SW480 (cell line): ENCODE results near the gene RNASE3.
"Not testable (repeated sequence)": the region's sequence is repeated elsewhere in the genome, so short reads cannot be mapped to it uniquely, and the experiment has no call there.

Experiments
- DNase-seq: peaks from one replicate; pipeline ENCODE4 v3.0.0-alpha.2; 2016; ENCODE audit warnings: low spot score

RNASE3 gene

DNA sequence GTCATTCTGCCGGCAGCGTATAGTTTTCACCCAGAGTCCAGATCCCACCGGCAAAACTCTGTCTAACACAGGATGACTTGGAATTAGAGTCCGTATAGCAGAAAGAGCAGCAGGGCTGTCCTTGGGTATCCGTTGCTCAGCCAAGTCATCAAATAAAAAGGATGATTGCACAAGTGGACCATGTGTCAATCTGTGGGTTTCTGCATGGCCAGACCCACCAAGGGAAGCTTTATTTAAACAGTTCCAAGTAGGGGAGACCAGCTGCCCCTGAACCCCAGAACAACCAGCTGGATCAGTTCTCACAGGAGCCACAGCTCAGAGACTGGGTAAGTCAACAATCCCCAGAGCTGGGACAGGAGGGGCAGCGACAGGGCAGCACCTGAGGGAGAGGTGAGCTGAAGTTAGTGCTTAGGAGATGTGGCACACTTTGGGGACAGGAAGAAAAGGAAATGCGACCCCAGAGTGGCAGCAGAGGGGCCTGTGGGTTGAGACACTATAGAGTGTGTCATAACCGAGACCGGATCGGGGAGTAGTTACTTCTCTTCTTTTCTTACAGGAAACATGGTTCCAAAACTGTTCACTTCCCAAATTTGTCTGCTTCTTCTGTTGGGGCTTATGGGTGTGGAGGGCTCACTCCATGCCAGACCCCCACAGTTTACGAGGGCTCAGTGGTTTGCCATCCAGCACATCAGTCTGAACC lies at the start of gene RNASE3:
Gene RNASE3 (plus strand): TSS at position 260 of the 700 bp plus-strand sequence. CDS start 302 bp downstream, at position 562.
- DNase-seq, result not testable (repeated sequence)

DNA sequence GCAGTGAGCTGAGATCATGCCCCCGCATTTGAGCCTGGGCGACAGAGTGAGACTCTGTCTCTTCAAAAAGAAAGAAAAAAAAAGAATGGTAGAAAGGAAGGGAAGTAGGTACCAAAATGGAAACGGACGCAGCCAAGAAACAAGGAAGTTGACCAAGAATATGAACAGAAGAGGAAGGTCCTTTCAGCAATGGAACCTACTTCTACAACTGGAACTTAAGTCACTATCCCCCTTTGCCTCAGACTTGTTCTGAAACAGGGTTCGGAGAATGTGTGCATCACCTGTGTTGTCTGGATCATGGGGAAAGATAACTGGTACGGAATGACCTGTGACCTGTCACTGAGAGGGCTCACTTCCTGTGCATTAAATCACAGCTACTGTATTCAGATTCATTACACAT lies 44.6 kb upstream of the RNASE3 start:
- no peak for DNase-seq

DNA sequence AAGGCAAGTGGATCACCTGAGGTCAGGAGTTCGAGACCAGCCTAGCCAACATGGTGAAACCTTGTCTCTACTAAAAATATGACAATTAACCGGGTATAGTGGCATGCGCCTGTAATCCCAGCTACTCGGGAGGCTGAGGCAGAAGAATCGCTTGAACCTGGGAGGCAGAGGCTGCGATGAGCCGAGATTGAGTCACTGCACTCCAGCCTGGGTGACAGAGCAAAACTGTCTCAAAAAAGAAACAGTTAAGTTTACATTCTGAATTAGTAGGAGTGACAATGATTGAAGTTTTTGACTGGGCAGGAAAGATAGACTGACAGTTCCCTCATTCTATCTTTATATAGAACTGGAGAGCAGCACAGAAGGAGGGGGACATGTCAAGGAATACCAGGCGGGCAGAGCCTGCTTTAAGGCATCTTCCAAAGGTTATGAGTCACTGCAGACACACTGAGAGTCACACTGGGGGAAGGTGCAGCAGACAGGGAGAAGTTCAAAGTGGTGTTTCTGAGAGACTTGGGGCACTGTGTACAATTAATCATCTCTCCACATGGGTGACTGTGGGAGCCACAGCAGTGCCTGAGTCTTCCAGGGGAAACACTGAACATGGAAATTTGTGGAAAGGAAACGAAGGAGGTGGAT lies 42.8 kb upstream of the RNASE3 start:
- peak; percentile 9 for DNase-seq

DNA sequence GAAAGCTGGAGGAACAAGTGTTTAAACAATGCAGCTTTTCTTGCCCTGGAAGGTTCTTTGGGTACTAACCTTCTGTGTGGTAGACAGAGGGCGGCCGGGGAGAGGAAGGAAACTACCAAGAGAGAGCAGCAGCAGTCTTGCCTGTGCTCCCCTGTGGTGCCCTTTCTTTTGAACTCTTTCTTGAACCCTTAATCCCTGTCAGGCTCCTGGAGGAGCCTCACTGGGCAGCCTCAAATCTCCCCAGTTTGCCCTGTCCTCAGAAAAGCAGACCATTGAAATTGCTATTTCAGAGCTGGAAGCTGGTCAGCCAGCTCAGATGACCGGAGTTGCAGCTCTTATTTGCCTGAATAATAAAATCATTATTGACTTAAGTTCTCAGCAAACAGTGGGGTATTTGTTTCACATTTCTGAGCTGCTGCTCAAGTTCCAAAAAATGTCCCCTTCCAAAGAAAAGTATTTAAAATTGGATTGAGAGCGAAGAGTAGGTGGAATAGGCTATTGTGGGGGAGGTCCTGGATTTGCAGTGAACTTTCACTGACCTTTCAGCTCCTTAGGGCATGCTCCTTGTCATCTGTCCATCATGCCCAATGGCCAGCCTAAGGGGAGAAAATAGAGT lies 42.1 kb upstream of the RNASE3 start:
- DNase-seq, result no peak

DNA sequence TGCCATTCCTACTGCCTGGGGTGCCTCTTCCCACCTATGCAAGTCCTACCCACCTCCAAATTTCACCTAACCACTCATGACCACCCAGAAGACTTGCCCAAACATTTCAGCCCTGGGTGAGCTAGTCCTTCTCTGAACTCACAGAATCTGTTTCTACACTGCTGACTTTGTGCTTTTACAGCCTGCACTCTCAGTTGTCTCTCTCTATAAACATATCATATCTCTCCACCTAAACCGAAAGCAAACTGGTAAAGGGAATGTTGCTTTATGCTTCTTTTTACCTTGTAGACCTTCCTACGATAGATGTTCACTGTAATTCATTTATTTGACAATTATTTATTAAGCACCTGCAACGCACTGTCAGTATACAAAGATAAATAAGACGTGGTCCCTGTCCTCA lies 38.1 kb upstream of the RNASE3 start:
- no peak for DNase-seq

DNA sequence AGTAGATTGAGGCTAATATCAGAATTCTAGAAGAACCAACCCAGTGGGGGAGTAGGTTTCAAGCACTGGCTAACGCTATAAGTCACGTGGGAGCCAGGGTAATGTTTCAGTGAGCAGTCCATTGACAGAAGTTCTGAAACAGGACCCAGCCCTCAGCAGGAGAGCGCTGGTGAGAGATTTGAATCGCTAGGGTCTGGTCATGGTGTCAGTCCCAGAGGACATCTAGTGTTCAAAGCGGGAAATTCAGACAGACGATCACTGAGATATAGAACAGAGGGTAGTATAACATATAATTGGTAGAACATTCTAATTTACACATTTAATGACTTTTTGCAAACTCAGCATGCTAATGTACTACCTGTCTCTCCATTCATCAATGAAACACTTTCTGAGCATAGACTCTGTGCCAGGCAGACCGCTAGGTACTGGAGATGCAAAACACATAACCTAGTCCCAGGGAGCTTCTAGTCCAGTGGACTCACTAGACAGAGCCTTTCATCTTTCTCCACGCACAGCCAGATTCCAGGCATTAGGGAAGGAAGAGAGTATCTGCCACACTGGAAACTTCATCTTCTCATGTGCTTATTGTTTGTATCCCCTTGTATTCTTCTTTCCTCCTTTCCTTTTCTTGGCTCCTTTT lies 35.4 kb upstream of the RNASE3 start:
- DNase-seq, result peak; percentile 69

DNA sequence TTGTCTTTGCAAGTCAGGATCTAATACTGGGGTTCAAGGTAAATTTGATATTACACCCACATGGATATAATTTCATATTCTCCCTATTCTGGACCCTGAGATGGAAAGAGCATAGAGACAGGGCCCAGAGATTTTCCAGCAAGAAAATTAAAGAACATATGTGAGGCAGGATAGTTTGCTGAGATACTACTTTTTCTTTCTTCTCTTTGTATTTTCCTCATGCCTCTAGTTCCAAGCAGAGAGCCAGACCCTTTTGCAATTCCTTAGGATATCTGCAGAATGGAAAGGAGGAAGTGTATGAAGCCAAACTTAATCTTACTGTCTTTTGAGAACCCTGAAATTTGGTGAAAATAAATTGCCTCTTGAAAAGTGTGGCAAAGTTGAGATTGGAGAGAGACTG lies 34.0 kb upstream of the RNASE3 start:
- no peak for DNase-seq

DNA sequence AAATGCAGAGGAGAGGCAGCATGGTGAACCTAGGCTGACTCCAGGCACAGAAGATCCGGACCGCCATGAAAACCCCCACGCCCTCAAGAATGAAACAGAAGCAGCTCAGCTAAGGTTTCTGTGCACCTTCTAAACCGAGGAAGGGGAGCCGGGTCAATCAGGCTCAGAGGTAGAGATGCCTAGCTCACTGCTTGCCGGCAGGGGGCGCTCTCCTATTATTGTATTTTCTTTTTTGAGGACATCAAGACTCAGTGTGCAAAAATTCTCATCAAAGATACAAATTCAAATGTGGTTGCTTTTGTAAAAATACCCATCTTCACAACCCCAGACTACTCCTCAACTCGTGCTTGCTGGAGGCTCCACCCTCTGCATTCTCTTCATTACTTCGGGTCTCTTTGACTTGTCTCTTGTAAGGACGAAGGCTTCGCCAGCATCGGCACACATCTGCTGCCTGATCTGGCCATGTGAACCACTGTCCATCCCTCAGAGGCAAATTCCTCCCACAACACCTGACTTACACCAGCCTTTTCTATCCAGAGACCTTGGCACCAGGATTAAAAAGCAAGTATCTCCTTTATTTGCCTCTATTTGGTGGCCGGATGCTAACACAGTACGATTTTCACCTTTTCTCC lies 33.4 kb upstream of the RNASE3 start:
- peak; percentile 23 for DNase-seq

DNA sequence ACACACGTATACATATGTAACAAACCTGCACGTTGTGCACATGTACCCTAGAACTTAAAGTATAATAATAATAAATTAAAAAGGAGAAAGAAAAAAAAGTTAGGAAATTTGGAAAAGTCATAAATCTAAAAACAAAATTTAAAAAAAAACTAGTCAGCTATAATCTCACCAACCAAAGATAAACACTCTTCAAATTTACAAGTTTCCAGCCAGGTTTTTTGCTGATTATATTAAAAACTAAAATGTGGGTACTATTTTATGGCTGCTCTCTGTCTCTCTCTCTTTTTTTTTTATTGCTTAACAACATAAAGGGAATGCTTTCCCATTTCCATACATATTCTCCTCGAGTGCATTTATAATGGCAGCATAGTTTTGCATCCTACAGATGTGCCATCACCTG lies 25.0 kb upstream of the RNASE3 start:
- DNase-seq, result no peak

DNA sequence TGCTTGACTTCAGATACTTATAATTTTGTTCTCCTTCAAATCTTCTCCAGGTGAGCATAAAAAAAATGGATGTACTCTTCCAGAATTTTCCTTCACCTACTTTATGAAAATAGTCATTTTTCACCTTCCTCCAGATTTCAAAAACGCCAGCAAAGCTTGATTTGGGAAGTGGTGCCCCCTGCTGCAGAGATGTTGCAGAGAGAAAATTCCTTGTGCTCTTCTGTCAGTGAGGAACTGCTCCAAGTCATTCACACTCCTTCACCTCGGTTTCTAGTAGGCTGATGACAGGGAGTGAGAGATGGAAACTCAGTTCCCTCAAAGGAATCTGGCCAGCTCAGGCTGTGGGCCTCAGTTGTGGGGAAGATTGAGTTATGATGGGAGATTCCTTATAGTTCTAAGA lies 24.2 kb upstream of the RNASE3 start:
- DNase-seq, result no peak

DNA sequence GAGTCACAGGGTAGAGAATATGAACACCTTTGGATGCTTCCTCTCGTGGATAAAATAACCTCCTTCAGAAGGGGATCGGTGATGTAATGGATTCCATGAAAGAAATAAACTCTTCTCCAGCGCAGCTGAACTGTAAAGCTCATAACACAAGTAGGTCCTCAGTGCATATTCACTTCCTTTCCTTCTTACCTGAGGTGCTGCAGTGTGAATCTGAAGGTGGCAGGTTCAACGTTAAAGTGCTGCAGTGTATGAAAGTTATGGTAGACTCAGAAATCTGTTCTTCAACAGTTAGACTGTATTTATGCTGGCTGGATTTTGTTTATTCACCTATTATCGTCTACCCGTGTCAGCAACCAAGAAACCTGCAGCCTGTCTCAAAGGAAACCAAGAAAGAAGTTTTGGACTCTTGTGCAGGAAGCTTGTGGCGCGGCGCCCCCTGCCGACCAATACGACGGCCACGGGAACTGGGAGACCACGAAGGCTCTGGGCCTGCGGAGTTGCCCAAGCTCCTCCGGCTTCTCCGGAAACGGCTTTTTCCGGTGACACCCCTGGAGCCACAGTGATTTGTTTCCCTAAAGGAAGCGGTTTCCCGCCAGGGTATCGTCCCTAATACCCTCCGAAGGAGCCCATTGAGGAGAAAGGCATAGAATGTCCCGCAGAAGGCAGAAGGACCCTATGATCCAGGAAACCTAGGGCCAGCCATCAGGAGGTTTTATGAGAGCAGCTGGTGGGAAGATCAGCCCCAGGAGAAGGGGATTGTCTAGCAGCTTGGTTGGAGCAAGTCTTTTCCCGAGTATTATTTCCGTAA lies 17.6 kb upstream of the RNASE3 start:
- peak; percentile 9 for DNase-seq

DNA sequence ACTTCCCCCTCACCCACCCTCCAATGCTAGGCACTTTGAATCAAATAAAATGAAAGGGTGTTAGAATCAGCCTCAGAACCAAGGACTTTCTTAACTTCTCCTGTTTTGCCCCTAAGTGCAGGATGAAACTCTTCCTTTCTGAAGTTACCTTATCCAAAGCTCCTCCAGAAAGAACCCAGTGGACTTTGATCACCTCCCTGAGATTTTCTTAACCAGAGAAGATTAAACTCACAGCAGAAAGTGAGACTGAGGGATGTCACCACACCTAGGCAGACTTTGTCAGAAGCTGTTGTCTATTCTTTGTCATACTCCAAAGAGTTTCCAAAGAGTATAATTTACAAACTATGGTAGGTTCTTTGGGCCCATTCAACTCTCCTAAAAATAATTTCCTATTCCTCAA lies 14.2 kb upstream of the RNASE3 start:
- no peak for DNase-seq

DNA sequence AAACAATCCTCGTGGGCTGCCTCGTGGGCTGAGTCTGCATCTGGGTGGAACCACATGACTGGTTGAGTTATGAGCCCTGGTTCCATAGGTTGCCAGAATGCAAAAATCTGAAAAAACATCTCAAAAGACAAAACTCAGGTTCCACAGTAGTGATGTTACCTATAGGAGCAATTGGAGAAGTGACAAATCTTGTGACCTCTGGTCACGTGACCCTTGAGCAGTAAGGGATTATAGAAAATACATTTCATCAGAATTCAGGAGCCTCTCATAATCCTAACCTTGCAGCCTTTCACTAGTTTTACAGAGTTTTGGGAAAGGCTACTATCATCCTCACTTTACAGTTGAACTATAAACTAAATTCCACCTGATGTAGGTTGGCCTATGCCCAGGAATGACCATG lies 12.5 kb upstream of the RNASE3 start:
- DNase-seq, result no peak

DNA sequence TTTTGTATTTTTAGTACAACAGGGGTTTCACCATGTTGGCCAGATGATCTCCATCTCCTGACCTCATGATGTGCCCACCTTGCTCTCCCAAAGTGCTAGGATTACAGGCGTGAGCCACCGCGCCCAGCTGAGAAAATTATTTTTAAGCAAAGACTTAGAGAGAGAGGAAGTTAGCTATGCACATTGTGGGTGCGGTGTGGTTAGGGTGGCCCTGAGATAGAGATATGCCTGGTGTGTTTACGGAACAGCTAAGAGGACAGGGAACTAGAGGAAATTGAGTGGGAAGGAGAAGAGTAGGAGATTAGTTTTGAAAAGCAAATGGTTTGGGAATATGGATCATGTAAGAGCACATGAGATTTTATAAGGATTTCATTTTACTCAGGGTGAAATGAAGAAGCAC lies 10.0 kb upstream of the RNASE3 start:
- not testable (repeated sequence) for DNase-seq

DNA sequence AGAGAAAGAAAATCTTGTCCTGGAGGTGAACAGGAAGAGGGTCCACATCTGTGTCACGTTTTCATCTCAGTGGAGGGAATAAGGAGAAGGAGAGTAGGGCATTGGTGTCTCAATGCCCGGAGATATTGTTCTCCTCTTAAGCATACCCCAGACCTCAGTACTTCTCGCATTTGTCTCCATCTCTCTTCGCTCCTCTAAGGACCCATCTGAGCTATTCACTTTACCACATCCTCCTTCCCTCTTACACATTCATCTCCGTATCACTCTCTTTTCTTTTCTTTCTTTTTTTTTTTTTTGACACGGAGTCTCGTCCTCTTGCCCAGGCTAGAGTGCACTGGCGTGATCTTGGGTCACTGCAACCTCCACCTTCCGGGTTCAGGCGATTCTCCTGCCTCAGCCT lies 8.4 kb upstream of the RNASE3 start:
- not testable (repeated sequence) for DNase-seq

DNA sequence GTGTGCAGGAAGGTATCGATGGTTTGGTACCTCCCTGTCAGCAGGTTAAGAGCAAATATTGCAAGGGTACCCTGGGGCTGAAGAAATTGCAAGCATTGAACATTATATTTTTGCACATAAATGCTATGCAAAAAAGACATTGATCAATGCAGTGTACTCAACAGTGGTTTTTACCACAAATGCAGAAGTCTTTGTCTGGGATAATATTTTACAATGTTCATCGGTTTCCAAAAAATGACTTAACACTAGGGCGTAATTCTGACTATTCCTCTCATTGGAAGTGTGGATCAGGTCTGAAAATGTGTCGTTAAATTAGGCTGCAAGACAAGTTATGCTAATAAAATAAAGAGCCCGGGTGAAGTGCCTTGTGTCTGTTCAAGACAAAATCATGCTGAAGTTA lies 2.8 kb upstream of the RNASE3 start:
- not testable (repeated sequence) for DNase-seq

DNA sequence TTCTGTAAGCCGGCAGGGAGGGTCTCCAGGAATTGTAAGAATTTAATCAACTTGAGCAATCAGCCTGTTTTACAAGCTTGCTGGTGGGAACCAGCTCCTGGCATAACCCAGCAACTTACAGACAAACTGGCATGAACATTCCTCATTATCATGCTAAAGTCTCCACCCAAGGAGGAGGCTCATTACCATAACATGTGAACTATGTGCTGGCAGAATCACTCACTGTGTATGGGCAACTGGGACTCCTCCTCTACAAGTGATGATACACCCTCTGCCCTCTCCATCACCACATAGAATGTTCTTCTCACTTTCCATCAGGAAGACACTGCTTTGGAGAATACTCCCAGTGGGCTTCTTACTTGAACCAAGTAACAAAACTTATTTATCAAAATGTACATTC lies 4.1 kb downstream of the RNASE3 start:
- not testable (repeated sequence) for DNase-seq

DNA sequence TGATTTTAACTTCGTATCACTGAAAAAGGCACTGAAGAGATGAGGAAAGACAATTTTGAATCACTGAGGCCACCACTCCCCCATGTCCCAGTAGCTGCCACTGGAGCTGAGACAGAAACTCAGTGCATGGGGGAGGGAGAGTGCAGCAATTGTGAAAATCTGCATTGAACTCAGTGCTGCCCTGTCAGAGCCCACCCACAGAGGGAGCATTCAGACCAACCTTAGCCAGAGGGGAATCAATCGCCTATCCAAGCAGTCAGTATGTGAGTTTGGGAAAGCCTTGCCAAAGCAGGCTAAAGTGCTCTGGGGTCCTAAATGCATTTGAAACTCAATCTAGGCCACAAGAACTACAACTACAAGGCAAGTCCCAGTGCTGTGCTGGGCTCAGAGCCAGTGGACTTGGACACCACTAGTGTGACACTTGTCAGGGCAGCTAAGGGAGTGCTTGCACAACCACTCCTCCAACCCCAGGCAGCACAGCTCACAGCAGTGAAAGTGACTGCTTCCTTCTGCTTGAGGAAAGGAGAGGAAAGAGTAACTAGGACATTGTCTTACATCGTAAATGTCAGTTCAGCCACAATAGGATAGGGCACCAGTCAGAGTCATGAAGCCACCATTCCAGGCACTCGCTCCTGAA lies 13.3 kb downstream of the RNASE3 start:
- DNase-seq, result no peak

DNA sequence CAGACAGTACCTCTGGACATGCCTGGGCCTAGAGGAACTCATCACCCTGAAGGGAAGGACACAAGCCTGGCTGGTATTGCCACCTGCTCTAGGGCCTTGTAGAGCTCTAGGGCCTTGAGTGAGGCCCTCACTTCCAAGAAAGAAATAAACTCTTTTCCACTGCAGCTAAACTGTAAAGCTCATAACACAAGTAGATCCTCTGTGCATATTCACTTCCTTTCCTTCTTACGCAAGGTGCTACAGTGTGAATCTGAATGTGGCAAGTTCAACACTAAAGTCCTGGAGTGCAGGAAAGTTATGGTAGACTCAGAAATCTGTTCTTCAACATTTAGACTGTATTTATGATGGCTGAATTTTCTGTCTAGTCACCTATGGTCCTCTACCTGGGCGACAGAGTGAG lies 14.5 kb downstream of the RNASE3 start:
- no peak for DNase-seq

DNA sequence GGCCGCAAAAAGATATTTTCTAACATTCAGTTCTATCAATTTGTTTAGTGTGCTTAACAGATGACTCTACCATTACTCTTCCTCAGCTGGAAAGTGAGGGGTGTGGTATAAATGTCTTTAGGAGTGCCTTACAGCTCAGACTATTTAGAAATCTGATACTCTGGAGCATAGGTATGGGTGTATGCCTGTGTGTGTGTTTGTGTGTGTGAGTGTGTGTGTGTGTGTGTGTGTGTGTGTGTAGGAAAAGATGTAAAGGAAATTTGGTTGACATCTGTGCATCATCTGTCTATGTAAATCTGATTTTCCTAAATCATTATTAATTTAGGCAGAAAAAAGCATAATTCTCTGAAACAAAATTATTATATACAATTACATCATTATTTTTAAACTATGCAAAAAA lies 16.0 kb downstream of the RNASE3 start:
- peak; percentile 2 for DNase-seq

DNA sequence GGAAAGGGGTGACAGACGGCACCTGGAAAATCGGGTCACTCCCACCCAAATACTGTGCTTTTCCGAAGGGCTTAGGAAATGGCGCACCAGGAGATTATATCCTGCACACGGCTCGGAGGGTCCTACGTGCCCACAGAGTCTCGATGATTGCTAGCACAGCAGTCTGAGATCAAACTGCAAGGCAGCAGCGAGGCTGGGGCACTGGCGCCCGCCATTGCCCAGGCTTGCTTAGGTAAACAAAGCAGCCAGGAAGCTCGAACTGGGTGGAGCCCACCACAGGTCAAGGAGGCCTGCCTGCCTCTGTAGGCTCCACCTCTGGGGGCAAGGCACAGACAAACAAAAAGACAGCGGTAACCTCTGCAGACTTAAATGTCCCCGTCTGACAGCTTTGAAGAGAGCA lies 19.6 kb downstream of the RNASE3 start:
- DNase-seq, result not testable (repeated sequence)
